ENCODE measurements around the gene RUFY3. TPM values are rescaled to one million over a fixed set of nuclear protein-coding genes. Genes with fewer than 3 reads are reported as not detected.

The RUFY3 gene
- total and polyA plus RNA-seq, 9 of the 15 experiments (the other 6 are each of a cell fraction or from before 2014, with no cell fraction given): 4.2 to 31.1 (median 21.5) TPM

GRCh38 chr4:70714079-70714887, 7.5 kb upstream of the RUFY3 start (continued):
- TF ChIP-seq SFPQ (IDR thresholded peaks at IDR 0.05; ENCODE audit: low read depth, low read length) (no peak), ZNF512 (tag; IDR thresholded peaks at IDR 0.05) (no peak), CXXC5 (CRISPR knock-in tag; IDR thresholded peaks at IDR 0.05) (peak; percentile 86), L3MBTL2 (IDR thresholded peaks at IDR 0.05) (peak; percentile 95), SP1 (CRISPR knock-in tag; IDR thresholded peaks at IDR 0.05) (no peak), FOXJ3 (CRISPR knock-in tag; IDR thresholded peaks at IDR 0.05) (no peak), ARNT (IDR thresholded peaks at IDR 0.05) (0 out of 4 replicates have a peak, but pooled peaks of 1 of the 2 experiments have one; percentile 47), ZNF316 (IDR thresholded peaks at IDR 0.05) (peak; percentile 87), ZBTB11 (CRISPR knock-in tag; IDR thresholded peaks at IDR 0.05) (0 out of 6 replicates have a peak, but pooled peaks of 1 of the 3 experiments have one; percentile 32), BRD9 (IDR thresholded peaks at IDR 0.05; ENCODE audit: low read depth, partially characterized antibody) (peak; percentile 66), MEIS2 (IDR thresholded peaks at IDR 0.05; ENCODE audit: partially characterized antibody) (peak; percentile 61), RBM22 (IDR thresholded peaks at IDR 0.05; ENCODE audit: low read depth, low read length, poor library complexity, severe bottlenecking) (no peak), KHSRP (IDR thresholded peaks at IDR 0.05) (no peak), POLR2A (conservative IDR thresholded peaks at IDR 0.05) (no peak), POLR2H (tag; IDR thresholded peaks at IDR 0.05; ENCODE audit: low read depth) (peak; percentile 83), NFRKB (IDR thresholded peaks at IDR 0.05; ENCODE audit: low read depth) (peak; percentile 63; the same call in 1 of the 2 replicates), PCBP2 (IDR thresholded peaks at IDR 0.05; ENCODE audit: low read depth, low read length, poor library complexity, severe bottlenecking) (no peak), CTBP1 (IDR thresholded peaks at IDR 0.05; ENCODE audit: borderline replicate concordance) (peak; percentile 44; the same call in 1 of the 2 replicates), FOXK1 (CRISPR knock-in tag; IDR thresholded peaks at IDR 0.05; ENCODE audit: borderline replicate concordance) (no peak), ARID1B (IDR thresholded peaks at IDR 0.05) (peak; percentile 34; the same call in 1 of the 2 replicates)

Data from K562 (cell line).